Left lung (tissue), 10 donors: ENCODE data around the gene SLC9C1. TPM values are rescaled to one million over a fixed set of nuclear protein-coding genes. Genes with fewer than 3 reads are reported as not detected.

ENCODE experiments used
- ATAC-seq: fragments of 200-7000 bp; cut with Tn5 transposase; one replicate; pipeline ENCODE4 v1.9.1; 2020; ENCODE audit warnings: moderate library complexity
- DNase-seq, 4 donors: peaks; one replicate each; pipeline ENCODE4 v3.0.0-alpha.2; 2013 to 2020
- H3K27ac ChIP-seq, 2 donors: fragments of 200-600 bp; sonication (generic) in 1 of 2; one replicate each; pipeline versions ENCODE4 v1.5.0 to v1.8.0; 2020 to 2021
- H3K27me3 ChIP-seq, 2 donors: fragments of 200-600 bp; sonication (generic) in 1 of 2; one replicate each; pipeline versions ENCODE4 v1.5.0 to v1.8.0; 2020 to 2021
- H3K36me3 ChIP-seq, 2 donors: fragments of 200-600 bp; sonication (generic) in 1 of 2; one replicate each; pipeline versions ENCODE4 v1.5.0 to v1.8.0; 2020 to 2021
- H3K4me1 ChIP-seq, 2 donors: fragments of 200-600 bp; one replicate each; pipeline ENCODE4 v1.8.0; 2021
- H3K4me3 ChIP-seq, 2 donors: fragments of 200-600 bp; sonication (generic) in 1 of 2; one replicate each; pipeline versions ENCODE4 v1.5.0 to v1.8.0; 2020 to 2021; ENCODE audit warnings: mild to moderate bottlenecking in 1 of 2
- H3K9me3 ChIP-seq, 2 donors: fragments of 200-600 bp; sonication (generic) in 1 of 2; one replicate each; pipeline versions ENCODE4 v1.5.0 to v1.8.0; 2020 to 2021
- intact Hi-C, 2 donors: fragments of 100-400 bp; cut with DNase I; formaldehyde crosslinking; loops; one replicate each; pipeline versions ENCODE4 v1.11.2 to v1.14.2; 2022
- polyA plus RNA-seq, 6 donors: library from polyadenylated mRNA; unstranded; fragments of 120-200 nt; gene quantifications; one replicate each; pipeline ENCODE4 v1.2.1, GENCODE V29; 2013; ENCODE audit not compliant: insufficient read length in 6 of 6
- total RNA-seq, 2 donors: library from RNA; stranded (reverse); fragmentation: NEBNext Ultra II Directional; extraction: Animal tissue kit (Norgen Biotek cat#: 25700); gene quantifications; one replicate each; pipeline ENCODE4 v1.2.1, GENCODE V29; 2021
- TF ChIP-seq, protein P1 (sequence below), 2 donors: fragments of 200-600 bp; sonication (generic) in 1 of 2; IDR thresholded peaks; one replicate each; pipeline versions ENCODE4 v1.5.0 to v1.8.0; 2021; ENCODE audit warnings: antibody characterized with exemption in 2 of 2
- donor health status: DM: no; HTN: yes; CAD: no.
- donor health status: DM: no; HTN: no; CAD: no.

SLC9C1 gene
- total and polyA plus RNA-seq, 8 donors = 0.20 to 1.3 (median 0.61) TPM; not detected in 1

- Histone ChIP-seq H3K27me3 (no peaks in the 10 kb centered on the region), H3K27ac (no peak overlapping the region), H3K4me3 (no peak overlapping the region), H3K36me3 (no peaks in the 10 kb centered on the region), H3K4me1 (peaks cover 0 to 4% of the 10 kb centered on the region in 2 donors), H3K9me3 (no peaks in the 10 kb centered on the region)
- DNase-seq (no peak), ATAC-seq (no peak)
- intact Hi-C loops = no loop called here
- TF ChIP-seq, protein P1, sequence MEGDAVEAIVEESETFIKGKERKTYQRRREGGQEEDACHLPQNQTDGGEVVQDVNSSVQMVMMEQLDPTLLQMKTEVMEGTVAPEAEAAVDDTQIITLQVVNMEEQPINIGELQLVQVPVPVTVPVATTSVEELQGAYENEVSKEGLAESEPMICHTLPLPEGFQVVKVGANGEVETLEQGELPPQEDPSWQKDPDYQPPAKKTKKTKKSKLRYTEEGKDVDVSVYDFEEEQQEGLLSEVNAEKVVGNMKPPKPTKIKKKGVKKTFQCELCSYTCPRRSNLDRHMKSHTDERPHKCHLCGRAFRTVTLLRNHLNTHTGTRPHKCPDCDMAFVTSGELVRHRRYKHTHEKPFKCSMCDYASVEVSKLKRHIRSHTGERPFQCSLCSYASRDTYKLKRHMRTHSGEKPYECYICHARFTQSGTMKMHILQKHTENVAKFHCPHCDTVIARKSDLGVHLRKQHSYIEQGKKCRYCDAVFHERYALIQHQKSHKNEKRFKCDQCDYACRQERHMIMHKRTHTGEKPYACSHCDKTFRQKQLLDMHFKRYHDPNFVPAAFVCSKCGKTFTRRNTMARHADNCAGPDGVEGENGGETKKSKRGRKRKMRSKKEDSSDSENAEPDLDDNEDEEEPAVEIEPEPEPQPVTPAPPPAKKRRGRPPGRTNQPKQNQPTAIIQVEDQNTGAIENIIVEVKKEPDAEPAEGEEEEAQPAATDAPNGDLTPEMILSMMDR (IDR thresholded peaks at IDR 0.05) = no peak
Measured at GRCh38 chr3:112137781-112138180, 156.2 kb downstream of the SLC9C1 start.

DNA sequence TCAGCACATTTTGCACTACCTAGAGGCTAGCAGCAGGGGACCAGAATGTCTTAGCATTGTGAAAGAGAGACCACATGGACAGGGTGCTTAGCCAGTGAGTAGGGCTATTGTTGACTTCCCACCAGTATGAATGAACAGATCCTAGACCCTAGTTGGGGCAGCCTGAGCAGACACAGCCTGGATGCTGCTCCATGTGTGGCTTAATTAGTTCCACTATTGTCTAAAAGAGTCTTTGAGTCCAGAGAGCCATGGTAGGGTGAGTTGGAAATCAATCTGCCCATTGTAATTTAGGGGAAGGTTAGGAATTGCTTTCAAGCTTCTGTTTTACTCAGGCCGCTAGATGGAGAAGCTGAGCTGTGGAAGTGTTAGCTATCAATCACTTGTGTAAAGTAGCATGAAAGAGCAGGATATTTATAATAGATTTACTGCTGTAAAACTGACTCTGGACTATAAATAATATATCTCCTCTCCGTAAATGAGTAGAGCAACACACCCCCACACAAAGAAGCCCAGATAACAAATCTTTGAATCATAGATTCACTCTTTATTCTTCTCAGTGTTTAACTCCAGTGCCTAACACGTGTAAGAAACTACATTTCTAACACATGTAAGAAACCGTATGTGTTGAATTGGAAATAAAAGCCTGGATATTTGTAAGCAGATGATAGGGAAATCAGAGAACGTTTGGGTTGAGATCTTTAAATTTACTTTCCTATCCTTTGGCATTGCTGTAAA lies 156.9 kb downstream of the SLC9C1 start:
- Histone ChIP-seq H3K4me3 (no peak overlapping the region), H3K27ac (no peak overlapping the region), H3K4me1 (peaks cover 0 to 4% of the 10 kb centered on the region in 2 donors), H3K27me3 (no peaks in the 10 kb centered on the region), H3K9me3 (no peaks in the 10 kb centered on the region), H3K36me3 (no peaks in the 10 kb centered on the region)
- TF ChIP-seq, protein P1 (IDR thresholded peaks at IDR 0.05) = no peak
- intact Hi-C loops = no loop called here
- DNase-seq = peak in 2 of 4 donors; percentile 16 to 36
- peak; percentile 59 for ATAC-seq

DNA sequence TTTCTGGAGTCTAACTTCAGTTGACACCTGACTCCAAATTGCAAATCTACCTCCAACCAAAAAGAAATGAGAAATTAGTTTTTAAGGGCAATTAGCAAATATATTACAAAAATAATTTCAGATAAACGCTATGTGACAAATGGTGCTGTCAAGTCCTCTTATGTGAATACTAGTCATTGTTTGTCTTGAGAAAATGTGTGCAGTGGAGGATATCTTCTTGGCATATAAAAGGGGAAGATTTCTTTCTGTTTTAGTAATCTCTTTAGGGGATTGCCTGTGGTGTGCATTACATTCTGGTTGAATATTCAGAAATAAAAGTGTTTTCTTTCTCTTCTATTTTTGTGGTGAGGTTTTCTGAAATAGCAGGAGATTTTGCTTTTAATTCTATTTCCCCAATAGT lies 158.0 kb downstream of the SLC9C1 start:
- Histone ChIP-seq H3K27ac (no peak overlapping the region), H3K4me1 (peaks cover 0 to 4% of the 10 kb centered on the region in 2 donors), H3K4me3 (no peak overlapping the region), H3K9me3 (no peaks in the 10 kb centered on the region), H3K36me3 (no peaks in the 10 kb centered on the region), H3K27me3 (no peaks in the 10 kb centered on the region)
- DNase-seq (no peak), ATAC-seq (no peak)
- TF ChIP-seq, protein P1 (IDR thresholded peaks at IDR 0.05) = no peak
- intact Hi-C loops = no loop called here

GRCh38 chr3:112134335-112135124 lies 159.5 kb downstream of the SLC9C1 start:
- H3K27me3 ChIP-seq = no peaks in the 10 kb centered on the region
- TF ChIP-seq, protein P1 (IDR thresholded peaks at IDR 0.05) = no peak
- DNase-seq = peak in 1 of 4 donors; percentile 54
- H3K36me3 ChIP-seq = no peaks in the 10 kb centered on the region
- no peak overlapping the region for H3K27ac ChIP-seq
- intact Hi-C loops = no loop called here
- H3K4me3 ChIP-seq = no peak overlapping the region
- ATAC-seq = peak; percentile 24
- H3K4me1 ChIP-seq = peaks cover 0 to 4% of the 10 kb centered on the region in 2 donors
- H3K9me3 ChIP-seq = no peaks in the 10 kb centered on the region
